Stimulated activated CD4-positive, alpha-beta T cell treated with anti-CD3 and anti-CD28 coated beads, Interleukin-1b, Interleukin-23, amount 100 ng/mL, for 1 hour (primary cell): ENCODE results near the gene SH3BP1.
"Not testable (repeated sequence)": the region's sequence is repeated elsewhere in the genome, so short reads cannot be mapped to it uniquely, and the experiment has no call there.

Source experiments
- DNase-seq, 2 donors: peaks; one replicate each; pipeline ENCODE4 v3.0.0-alpha.2; 2020; ENCODE audit warnings: low read depth in 2 of 2

Gene SH3BP1

DNA sequence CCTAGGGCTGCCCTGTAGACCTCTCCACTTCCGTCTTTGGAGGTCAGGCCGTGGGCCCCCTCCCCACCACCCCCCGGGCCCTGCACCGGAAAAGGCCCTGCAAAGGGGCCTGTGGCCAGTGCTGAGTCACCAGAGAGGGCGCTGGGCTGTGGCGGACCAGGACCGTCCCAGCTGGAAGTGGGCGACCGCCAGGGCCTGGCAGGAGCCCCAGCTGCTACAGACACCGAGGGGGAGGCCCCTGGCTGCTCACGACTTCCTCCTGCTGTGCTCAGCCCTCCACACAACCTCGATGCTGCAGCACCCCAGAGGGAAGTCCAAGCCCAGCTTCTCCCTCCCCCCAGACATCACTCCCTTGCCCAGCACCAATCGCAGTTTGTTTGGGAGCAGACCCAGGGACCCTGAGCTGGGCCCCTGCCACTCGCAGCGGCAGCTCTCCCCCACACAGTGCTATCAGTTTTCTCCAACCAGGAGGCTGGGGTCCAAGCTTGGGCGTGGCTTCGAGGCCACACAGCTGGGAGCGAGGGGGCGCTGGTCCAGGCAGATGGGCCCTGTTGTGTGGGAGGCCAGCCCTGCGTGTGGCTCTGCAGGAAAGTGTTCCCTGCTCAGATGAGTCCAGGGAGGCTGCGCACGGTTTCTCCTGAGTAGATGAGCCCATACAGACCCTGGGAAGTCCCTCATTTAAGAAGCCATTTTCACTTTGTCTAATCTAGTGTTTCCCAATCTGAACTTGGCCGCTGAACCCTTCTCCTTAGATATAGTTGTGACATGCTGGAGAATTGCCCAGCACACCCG is 5.6 kb upstream of the SH3BP1 start:
- DNase-seq = no peak

DNA sequence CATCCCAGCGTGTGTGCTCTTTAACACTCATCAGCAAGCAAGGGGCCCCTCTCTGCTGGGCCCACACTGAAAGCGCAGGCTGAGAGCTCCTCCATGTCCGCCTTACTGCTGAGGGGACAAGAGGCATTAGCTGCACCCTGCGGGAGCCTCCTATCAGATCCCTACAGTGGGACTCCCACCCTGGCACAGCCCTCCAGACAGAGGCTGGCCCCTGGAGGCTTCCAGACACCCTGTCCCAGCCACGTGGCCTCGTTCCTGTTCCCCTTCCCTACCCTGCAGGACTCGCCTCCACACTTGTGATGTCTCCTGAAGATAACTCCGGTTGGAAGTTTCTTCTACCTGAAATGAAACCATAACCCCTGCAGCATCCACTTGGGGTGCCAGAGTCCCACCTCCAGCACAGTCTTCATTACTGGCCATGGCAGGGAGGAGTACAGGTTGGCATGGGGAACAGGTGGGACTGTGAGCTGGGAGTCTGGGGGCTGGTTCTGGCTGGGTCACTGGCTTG is 5.0 kb upstream of the SH3BP1 start:
- DNase-seq = no peak

GRCh38 chr22:37635157-37635556 is 4.3 kb upstream of the SH3BP1 start:
- DNase-seq = no peak

GRCh38 chr22:37636186-37636948 is 3.1 kb upstream of the SH3BP1 start:
- no peak for DNase-seq

DNA sequence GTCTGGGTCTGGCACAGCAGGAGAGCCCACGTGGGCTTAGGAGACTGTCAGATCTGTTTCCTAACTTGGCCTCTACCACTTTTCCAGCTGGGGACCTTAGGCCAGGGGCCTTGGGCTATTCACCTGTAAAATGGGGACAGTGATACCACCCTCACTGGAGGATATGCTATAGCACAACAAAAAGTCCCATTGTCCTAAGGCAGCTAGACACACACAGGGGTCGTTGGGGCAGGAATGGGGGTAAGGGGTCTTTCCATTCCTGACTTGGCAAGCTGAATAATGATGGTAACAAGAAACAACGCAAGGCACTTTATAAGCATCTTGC is 2.6 kb upstream of the SH3BP1 start:
- DNase-seq = no peak

GRCh38 chr22:37638391-37639069 is 939 bp upstream of the SH3BP1 start:
- DNase-seq = no peak

- no peak for DNase-seq
These were observed 512 bp downstream of the SH3BP1 start for GRCh38 chr22:37639771-37640590.

DNA sequence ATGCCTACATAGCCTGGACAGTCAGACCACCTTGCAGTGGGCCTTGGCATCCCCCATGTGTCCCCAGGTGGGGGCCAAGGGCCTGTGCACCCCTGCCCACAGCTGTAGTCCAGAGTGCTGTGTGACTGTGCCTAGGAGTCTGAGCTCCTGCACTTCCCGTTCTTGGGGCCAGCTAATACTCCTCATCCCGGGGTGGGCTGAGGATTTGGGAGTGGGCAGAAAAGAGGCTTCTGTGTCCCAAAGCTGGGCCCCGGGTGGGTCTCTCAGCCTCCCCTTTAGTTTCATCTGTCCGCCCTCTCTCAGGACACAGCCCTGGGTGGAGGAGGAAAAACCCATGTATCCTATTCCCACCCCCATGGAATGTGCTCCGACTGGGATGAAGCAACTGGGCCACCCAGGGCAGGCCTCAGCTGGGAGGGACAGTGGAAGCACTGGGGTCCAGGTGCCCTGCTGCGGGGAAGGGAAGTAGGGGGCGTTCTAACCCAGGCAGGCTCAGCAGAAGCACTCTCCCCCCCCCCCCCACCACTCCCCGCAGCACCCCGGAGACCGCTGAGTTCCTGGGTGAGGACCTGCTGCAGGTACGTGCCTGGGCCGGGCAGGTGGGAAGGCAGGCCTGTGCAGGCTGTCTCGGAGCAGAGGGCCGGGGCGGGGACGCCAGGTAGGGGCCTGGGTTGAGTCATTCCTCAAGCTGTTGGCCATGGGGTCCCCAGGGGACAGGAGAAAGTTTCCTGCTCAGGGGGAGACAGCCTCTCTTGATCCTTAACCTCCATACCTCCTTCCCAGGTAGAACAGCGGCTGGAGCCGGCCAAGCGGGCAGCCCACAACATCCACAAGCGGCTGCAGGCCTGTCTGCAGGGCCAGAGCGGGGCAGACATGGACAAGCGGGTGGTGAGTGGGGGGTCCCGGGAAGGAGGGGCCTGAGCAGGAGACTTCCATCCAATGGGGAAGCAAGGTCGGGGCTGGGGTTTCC is 1.4 kb downstream of the SH3BP1 start:
- DNase-seq = no peak

- no peak for DNase-seq
These were observed 2.1 kb downstream of the SH3BP1 start for GRCh38 chr22:37641561-37641949.

- DNase-seq = peak; percentile 78 to 91
These were observed 3.9 kb downstream of the SH3BP1 start for GRCh38 chr22:37643225-37643847.

DNA sequence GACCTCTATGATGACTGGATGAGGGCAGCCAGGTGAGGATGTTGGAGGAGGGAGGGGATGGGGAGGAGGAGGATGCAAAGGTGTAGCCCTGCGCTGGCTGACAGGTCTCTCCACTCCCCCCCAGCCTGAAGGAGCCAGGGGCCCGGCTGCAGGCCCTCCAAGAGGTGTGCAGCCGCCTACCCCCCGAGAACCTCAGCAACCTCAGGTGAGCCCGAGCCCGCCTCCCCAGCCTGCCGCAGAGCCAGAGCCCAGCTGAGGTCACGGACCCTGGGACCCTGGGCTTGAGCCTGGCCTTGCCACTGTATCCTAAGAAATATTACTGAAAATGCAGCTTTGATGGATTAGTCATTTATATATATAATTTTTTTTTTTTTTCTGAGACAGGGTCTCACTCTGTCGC is 7.8 kb downstream of the SH3BP1 start:
- DNase-seq = no peak

- DNase-seq = no peak
These were observed 8.5 kb downstream of the SH3BP1 start for GRCh38 chr22:37647928-37648327.

DNA sequence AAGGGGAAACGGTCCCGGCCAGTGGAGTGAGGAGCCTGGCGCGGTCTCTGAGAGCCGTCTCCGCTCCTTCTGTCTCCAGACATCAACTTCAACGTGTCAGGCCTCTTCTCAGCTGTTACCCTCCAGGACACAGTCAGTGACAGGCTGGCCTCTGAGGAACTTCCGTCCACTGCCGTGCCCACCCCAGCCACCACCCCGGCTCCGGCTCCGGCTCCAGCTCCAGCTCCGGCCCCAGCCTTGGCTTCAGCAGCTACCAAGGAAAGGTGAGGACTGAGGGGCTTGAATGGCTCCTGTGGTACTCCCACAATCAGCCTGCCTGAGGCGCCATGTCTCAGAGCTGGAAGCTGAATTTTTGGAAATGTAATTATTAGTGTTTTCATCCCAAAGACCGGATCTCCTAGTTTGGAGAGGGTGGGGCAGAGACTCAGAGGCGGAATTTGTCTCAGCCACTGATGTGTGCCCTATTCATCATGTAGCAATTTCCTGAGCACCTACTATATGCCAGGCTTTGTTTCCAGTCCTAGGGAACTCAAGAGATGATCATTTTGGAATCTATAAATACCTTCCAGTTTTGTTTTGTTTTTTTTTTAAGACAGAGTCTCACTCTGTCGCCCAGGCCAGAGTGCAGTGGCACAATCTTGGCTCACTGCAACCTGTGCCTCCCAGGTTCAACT is 11.1 kb downstream of the SH3BP1 start:
- no peak for DNase-seq

- no peak for DNase-seq
These were observed 15.2 kb downstream of the SH3BP1 start for GRCh38 chr22:37654563-37655251.

DNA sequence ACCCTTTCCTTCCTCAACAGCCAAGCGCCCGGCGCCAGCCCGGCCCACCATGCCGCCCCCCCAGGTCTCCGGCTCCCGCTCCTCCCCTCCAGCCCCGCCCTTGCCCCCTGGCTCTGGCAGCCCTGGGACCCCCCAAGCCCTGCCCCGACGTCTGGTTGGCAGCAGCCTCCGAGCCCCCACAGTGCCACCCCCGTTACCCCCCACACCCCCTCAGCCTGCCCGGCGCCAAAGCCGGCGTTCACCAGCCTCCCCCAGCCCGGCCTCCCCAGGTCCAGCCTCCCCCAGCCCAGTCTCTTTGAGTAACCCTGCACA is 15.7 kb downstream of the SH3BP1 start:
- DNase-seq = no peak

- DNase-seq = not testable (repeated sequence)
These were observed 17.1 kb downstream of the SH3BP1 start for GRCh38 chr22:37656583-37656982.

DNA sequence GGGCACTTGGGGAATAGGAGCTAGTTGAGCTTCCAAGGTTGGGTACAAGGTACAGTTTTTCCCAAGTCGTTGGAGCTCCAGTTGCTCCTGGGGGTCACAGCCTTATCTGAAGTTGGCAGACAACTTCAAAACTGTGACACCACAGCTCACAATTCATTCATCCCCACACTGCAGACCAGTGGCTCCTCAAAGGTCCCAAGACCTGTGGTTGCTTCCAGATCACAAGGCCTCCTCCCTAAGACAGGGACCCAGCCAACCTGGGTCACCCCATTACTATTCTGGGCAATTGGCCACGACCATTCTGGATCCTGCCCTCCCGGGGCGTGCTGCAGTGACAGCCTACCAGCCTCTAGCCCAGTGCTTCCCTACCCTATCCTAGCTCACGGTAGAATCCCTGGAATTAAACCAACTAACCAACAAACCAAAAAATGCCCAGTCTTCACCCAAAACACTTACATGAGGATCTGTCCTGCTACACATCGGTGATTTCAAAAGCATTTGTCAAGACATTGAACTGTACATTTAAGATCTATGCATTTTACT is 18.2 kb downstream of the SH3BP1 start:
- DNase-seq = no peak

DNA sequence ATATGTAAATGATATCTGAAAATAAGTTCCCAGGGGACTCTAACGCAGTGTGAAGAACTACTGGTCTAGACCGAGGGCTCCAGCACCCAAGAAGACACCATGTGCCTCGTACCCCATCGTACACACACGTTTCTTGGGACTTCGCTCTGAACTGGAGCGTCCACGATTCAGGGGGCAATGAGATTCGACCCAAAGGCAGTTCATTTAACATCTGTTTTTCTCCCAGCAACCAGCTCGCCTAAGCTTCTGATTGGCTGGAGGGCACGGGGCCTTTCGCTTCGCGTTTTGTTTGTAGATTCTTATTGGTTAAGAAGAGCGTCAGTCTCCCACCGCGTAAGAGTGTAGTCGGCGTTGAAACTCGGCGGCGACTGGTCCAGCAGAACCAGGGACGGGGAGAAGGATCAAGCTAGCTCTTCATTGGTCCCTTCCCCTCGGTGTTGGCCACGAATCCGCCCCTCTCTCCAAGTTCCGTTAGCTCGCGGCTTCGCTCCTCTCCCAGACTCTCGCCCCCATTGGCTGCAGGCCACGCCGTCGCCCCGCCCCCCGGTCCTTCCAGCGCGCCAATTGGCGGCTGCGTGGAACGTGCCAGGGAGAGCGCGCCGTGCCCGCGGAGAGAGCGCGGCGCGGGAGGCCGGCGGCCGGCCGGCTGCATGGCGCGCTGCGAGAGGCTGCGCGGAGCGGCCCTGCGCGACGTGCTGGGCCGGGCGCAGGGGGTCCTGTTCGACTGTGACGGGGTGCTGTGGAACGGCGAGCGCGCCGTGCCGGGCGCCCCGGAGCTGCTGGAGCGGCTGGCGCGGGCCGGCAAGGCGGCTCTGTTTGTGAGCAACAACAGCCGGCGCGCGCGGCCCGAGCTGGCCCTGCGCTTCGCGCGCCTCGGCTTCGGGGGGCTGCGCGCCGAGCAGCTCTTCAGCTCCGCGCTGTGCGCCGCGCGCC is 18.9 kb downstream of the SH3BP1 start, which contains the start of gene PDXP:
PDXP (plus strand) TSS at position 591 of the 933 bp plus-strand sequence; CDS start at position 651, 60 bp downstream.
- peak; percentile 96 to 97 for DNase-seq
